Thyroid gland (tissue), 4 donors: Measurements from ENCODE around the gene CDC6.

Experiments
- POLR2A ChIP-seq, 2 donors: fragments of 450-650 bp; IDR thresholded peaks; one replicate each; pipeline ENCODE4 v1.6.1; 2017; ENCODE audit warnings: antibody characterized with exemption in 2 of 2, mild to moderate bottlenecking in 2 of 2, moderate library complexity in 1 of 2
- TF ChIP-seq, protein P1 (sequence below), 6 experiments: fragments of 200-600 bp in 3 of 6; fragments of 450-650 bp in 3 of 6; sonication (generic) in 3 of 6; IDR thresholded peaks; one replicate each; pipeline ENCODE4 v1.5.1; 2016 to 2019; ENCODE audit warnings: antibody characterized with exemption in 6 of 6, mild to moderate bottlenecking in 2 of 6, inconsistent platforms in 1 of 6, moderate library complexity in 1 of 6

DNA sequence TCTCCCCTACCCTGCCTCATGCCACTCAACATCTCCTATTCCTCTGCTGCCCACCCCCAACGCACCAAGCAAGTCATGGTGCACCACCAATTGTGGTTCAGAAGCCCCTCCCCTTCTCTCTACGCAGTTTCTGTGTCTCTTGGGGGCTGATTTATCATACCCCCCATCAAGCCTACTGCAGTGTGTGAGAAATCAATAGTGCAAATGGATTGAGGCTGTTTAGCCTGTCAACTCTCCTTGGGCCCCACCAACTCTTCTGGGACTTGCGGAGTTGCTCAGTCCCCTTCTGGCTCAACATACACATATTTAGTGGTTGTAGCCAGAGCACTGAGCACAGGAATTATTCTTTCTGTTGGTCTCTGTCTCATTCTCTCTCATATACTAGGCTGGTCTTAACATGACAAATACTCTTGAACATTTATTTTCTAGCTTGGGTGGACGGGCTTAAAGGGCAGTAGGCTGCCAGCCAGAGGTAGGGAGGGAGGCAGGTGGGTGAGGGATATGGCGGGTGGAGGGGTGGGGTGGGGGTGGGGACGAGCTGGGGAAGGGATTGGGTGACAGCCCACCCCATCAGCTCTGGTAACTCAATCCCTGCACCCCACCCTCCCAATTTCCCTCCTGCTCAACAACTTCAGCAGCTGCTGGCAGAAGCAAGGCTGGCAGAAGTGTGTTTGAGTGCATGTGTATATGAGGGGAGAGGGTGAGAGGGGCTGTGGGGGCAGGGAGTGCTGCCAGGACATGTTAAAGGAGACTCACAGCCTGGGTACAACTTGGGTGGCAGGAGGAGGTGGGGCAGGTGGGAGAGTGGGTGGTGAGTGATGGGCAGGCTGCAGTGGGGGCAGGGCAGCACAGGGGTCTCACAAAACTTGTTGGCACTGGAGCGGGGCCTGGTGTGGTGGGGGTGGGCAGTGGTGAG, 26.2 kb downstream of the CDC6 start:
- TF ChIP-seq, protein P1, sequence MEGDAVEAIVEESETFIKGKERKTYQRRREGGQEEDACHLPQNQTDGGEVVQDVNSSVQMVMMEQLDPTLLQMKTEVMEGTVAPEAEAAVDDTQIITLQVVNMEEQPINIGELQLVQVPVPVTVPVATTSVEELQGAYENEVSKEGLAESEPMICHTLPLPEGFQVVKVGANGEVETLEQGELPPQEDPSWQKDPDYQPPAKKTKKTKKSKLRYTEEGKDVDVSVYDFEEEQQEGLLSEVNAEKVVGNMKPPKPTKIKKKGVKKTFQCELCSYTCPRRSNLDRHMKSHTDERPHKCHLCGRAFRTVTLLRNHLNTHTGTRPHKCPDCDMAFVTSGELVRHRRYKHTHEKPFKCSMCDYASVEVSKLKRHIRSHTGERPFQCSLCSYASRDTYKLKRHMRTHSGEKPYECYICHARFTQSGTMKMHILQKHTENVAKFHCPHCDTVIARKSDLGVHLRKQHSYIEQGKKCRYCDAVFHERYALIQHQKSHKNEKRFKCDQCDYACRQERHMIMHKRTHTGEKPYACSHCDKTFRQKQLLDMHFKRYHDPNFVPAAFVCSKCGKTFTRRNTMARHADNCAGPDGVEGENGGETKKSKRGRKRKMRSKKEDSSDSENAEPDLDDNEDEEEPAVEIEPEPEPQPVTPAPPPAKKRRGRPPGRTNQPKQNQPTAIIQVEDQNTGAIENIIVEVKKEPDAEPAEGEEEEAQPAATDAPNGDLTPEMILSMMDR (IDR thresholded peaks at IDR 0.05) = peak in 1 of 6 experiments; percentile 20
- TF ChIP-seq POLR2A (IDR thresholded peaks at IDR 0.05) = no peak
